HepG2 (cell line): Measurements from ENCODE around the gene NSMCE1. TPM values are rescaled to one million over a fixed set of nuclear protein-coding genes. Genes with fewer than 3 reads are reported as not detected.

ENCODE experiments used
- ADNP ChIP-seq: sonication (generic); formaldehyde crosslinking; IDR thresholded peaks from 2 replicates; pipeline ENCODE4 v1.4.0; 2020; ENCODE audit warnings: missing genetic modification reagents
- ARNT ChIP-seq: fragments of 450-650 bp; IDR thresholded peaks from 2 replicates; pipeline ENCODE4 v1.6.1; 2017
- ATF7 ChIP-seq, 2 experiments: fragments of 450-650 bp in 1 of 2; sonication (generic) in 1 of 2; formaldehyde crosslinking in 1 of 2; IDR thresholded peaks; 2 replicates each; pipeline versions ENCODE4 v1.4.0 to v1.6.1; 2016 to 2020; ENCODE audit warnings: antibody characterized with exemption in 1 of 2, mild to moderate bottlenecking in 1 of 2, missing genetic modification reagents in 1 of 2
- ETV6 ChIP-seq: sonication (generic); formaldehyde crosslinking; conservative IDR thresholded peaks from 2 replicates; pipeline ENCODE4 v1.4.0; 2020; ENCODE audit warnings: missing genetic modification reagents
- HOXA7 ChIP-seq: sonication (generic); formaldehyde crosslinking; IDR thresholded peaks from 2 replicates; pipeline ENCODE4 v1.8.1; 2022; ENCODE audit warnings: mild to moderate bottlenecking, missing genetic modification reagents, moderate library complexity
- MAF1 ChIP-seq: sonication (generic); formaldehyde crosslinking; IDR thresholded peaks from 2 replicates; pipeline ENCODE4 v1.5.0; 2020; ENCODE audit warnings: missing genetic modification reagents, borderline replicate concordance
- MAFK ChIP-seq, 2 experiments: IDR thresholded peaks in 1 of 2; conservative IDR thresholded peaks in 1 of 2; 2 replicates each; pipeline ENCODE4 v1.6.1; 2011; ENCODE audit warnings: improper control_type of control experiment in 2 of 2, low read length in 2 of 2
- MIXL1 ChIP-seq: IDR thresholded peaks from 2 replicates; pipeline ENCODE4 v1.6.1; 2016
- MTF1 ChIP-seq: sonication (generic); formaldehyde crosslinking; IDR thresholded peaks from 2 replicates; pipeline ENCODE4 v1.5.0; 2020; ENCODE audit warnings: missing genetic modification reagents
- SMARCC2 ChIP-seq: fragments of 450-650 bp; IDR thresholded peaks from 2 replicates; pipeline ENCODE4 v1.6.1; 2017; ENCODE audit warnings: antibody characterized with exemption, mild to moderate bottlenecking
- SP4 ChIP-seq: sonication (generic); formaldehyde crosslinking; IDR thresholded peaks from 2 replicates; pipeline ENCODE4 v1.8.1; 2023; ENCODE audit warnings: mild to moderate bottlenecking, missing genetic modification reagents
- YEATS4 ChIP-seq: sonication (generic); formaldehyde crosslinking; IDR thresholded peaks from 2 replicates; pipeline ENCODE4 v1.4.0; 2020; ENCODE audit warnings: missing genetic modification reagents, borderline replicate concordance
- ZNF441 ChIP-seq: sonication (generic); formaldehyde crosslinking; IDR thresholded peaks from 2 replicates; pipeline ENCODE4 v1.7.0; 2021; ENCODE audit warnings: missing genetic modification reagents, borderline replicate concordance
- ZNF567 ChIP-seq: sonication (generic); formaldehyde crosslinking; IDR thresholded peaks from 2 replicates; pipeline ENCODE4 v1.8.1; 2023; ENCODE audit warnings: mild to moderate bottlenecking, missing genetic modification reagents, borderline replicate concordance
- ZNF746 ChIP-seq: sonication (generic); formaldehyde crosslinking; IDR thresholded peaks from 2 replicates; pipeline ENCODE4 v1.8.0; 2022; ENCODE audit warnings: mild to moderate bottlenecking, missing genetic modification reagents
- polyA plus RNA-seq, 8 experiments: library from polyadenylated mRNA; depleted of rRNA in 3 of 8; stranded (reverse) in 7 of 8; unstranded in 1 of 8; fragments of >200 nt; fragmentation: Illumina TruSeq in 4 of 8; extraction: Trizol in 4 of 8; gene quantifications; 2 replicates each; pipeline versions ENCODE4 v1.2.1 to v1.2.3, GENCODE V29; 2011 to 2016; ENCODE audit warnings: low read depth in 4 of 8, missing spikeins in 1 of 8, mixed read lengths in 1 of 8; ENCODE audit not compliant: insufficient read depth in 1 of 8
- total RNA-seq, 5 experiments: library from RNA; depleted of rRNA; stranded (reverse); fragments of >200 nt; fragmentation: Illumina TruSeq; extraction: Trizol; gene quantifications; 2 replicates each; pipeline ENCODE4 v1.2.3, GENCODE V29; 2016; ENCODE audit warnings: low read depth in 1 of 5
- TF ChIP-seq, protein P1 (sequence below): IDR thresholded peaks from 2 replicates; pipeline ENCODE4 v1.6.1; 2016; ENCODE audit warnings: missing compliant biosample characterization, missing genetic modification reagents, borderline replicate concordance
- TF ChIP-seq, protein P2 (sequence below): sonication (generic); formaldehyde crosslinking; IDR thresholded peaks from 2 replicates; pipeline ENCODE4 v1.5.1; 2020; ENCODE audit warnings: missing genetic modification reagents, mild to moderate bottlenecking, borderline replicate concordance
- TF ChIP-seq, protein P3 (sequence below): sonication (generic); formaldehyde crosslinking; IDR thresholded peaks from 2 replicates; pipeline ENCODE4 v1.5.0; 2020; ENCODE audit warnings: mild to moderate bottlenecking, missing genetic modification reagents
- TF ChIP-seq, protein P4 (sequence below): sonication (generic); formaldehyde crosslinking; IDR thresholded peaks from 2 replicates; pipeline ENCODE4 v1.4.0; 2020; ENCODE audit warnings: mild to moderate bottlenecking, missing genetic modification reagents
- TF ChIP-seq, protein P5 (sequence below): sonication (generic); formaldehyde crosslinking; IDR thresholded peaks from 2 replicates; pipeline ENCODE4 v1.4.0; 2020; ENCODE audit warnings: missing genetic modification reagents
- TF ChIP-seq, protein P6 (sequence below): sonication (generic); formaldehyde crosslinking; IDR thresholded peaks from 2 replicates; pipeline ENCODE4 v1.5.0; 2020; ENCODE audit warnings: mild to moderate bottlenecking, missing genetic modification reagents, borderline replicate concordance

Gene NSMCE1
- total and polyA plus RNA-seq, 2 of the 13 experiments (the other 11 are each of a cell fraction or from before 2014, with no cell fraction given), result 42.7 to 52.9 TPM

DNA sequence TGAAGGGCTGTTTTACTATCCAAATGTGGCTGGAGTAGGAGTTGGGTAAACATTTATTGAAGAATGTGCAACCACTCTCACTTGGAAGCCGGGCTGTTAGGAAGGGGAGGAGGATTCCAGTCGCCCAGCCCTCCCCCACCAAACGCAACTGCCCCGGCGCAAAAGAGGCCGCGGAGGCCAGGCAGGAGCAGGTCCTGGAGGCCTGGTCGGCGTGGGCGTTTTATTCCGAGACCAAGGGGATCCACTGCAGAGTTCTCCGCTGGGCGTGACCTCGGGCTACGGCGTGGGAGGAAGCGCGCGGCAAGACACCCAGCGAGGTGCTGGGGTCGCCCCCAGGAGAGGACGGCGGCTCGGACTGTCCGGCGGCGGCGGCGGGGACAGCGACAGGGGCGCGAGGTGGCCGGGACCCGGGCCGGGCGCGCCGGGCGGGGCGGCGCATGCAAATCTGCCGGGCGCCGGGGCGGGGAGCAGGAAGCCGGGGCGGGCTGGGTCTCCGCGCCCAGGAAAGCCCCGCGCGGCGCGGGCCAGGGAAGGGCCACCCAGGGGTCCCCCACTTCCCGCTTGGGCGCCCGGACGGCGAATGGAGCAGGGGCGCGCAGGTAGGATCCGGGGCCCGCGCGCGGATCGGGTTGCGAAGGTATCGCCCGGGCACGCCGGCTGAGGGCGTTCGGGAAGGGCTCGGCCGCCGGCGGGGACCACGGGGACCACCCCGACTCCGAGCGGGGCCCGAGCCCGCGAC is 45.0 kb upstream of the NSMCE1 start, which contains the start of gene IL4R (continued):
- TF ChIP-seq, protein P1, sequence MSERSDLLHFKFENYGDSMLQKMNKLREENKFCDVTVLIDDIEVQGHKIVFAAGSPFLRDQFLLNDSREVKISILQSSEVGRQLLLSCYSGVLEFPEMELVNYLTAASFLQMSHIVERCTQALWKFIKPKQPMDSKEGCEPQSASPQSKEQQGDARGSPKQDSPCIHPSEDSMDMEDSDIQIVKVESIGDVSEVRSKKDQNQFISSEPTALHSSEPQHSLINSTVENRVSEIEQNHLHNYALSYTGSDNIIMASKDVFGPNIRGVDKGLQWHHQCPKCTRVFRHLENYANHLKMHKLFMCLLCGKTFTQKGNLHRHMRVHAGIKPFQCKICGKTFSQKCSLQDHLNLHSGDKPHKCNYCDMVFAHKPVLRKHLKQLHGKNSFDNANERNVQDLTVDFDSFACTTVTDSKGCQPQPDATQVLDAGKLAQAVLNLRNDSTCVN, result no peak
- TF ChIP-seq ARNT (no peak), HOXA7 (no peak), ATF7 (IDR thresholded peaks at IDR 0.05) (no peak), ATF7 (CRISPR knock-in tag; IDR thresholded peaks at IDR 0.05) (no peak), ADNP (CRISPR knock-in tag) (no peak), ETV6 (0 out of 2 replicates have a peak, but pooled peaks have one; percentile 28), SP4 (CRISPR knock-in tag) (no peak), ZNF746 (no peak), ZNF567 (CRISPR knock-in tag) (no peak), MIXL1 (CRISPR knock-in tag) (peak; percentile 84), YEATS4 (CRISPR knock-in tag) (peak; percentile 82), MAFK (conservative IDR thresholded peaks at IDR 0.05 in 1 of 2, IDR thresholded peaks at IDR 0.05 in 1 of 2; ENCODE audit: low read length in 2 of 2) (no peak), MTF1 (no peak), SMARCC2 (no peak), ZNF441 (CRISPR knock-in tag) (no peak; the same call in 1 of the 2 replicates), MAF1 (CRISPR knock-in tag) (0 out of 2 replicates have a peak, but pooled peaks have one; percentile 49)
- TF ChIP-seq, protein P2, sequence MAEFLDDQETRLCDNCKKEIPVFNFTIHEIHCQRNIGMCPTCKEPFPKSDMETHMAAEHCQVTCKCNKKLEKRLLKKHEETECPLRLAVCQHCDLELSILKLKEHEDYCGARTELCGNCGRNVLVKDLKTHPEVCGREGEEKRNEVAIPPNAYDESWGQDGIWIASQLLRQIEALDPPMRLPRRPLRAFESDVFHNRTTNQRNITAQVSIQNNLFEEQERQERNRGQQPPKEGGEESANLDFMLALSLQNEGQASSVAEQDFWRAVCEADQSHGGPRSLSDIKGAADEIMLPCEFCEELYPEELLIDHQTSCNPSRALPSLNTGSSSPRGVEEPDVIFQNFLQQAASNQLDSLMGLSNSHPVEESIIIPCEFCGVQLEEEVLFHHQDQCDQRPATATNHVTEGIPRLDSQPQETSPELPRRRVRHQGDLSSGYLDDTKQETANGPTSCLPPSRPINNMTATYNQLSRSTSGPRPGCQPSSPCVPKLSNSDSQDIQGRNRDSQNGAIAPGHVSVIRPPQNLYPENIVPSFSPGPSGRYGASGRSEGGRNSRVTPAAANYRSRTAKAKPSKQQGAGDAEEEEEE, result no peak
- TF ChIP-seq, protein P3, sequence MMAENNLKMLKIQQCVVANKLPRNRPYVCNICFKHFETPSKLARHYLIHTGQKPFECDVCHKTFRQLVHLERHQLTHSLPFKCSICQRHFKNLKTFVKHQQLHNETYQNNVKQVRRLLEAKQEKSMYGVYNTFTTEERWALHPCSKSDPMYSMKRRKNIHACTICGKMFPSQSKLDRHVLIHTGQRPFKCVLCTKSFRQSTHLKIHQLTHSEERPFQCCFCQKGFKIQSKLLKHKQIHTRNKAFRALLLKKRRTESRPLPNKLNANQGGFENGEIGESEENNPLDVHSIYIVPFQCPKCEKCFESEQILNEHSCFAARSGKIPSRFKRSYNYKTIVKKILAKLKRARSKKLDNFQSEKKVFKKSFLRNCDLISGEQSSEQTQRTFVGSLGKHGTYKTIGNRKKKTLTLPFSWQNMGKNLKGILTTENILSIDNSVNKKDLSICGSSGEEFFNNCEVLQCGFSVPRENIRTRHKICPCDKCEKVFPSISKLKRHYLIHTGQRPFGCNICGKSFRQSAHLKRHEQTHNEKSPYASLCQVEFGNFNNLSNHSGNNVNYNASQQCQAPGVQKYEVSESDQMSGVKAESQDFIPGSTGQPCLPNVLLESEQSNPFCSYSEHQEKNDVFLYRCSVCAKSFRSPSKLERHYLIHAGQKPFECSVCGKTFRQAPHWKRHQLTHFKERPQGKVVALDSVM (CRISPR knock-in tag), result peak; percentile 97
- TF ChIP-seq, protein P4, sequence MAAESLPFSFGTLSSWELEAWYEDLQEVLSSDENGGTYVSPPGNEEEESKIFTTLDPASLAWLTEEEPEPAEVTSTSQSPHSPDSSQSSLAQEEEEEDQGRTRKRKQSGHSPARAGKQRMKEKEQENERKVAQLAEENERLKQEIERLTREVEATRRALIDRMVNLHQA, result no peak
- TF ChIP-seq, protein P5, sequence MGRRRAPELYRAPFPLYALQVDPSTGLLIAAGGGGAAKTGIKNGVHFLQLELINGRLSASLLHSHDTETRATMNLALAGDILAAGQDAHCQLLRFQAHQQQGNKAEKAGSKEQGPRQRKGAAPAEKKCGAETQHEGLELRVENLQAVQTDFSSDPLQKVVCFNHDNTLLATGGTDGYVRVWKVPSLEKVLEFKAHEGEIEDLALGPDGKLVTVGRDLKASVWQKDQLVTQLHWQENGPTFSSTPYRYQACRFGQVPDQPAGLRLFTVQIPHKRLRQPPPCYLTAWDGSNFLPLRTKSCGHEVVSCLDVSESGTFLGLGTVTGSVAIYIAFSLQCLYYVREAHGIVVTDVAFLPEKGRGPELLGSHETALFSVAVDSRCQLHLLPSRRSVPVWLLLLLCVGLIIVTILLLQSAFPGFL (CRISPR knock-in tag), result no peak
- TF ChIP-seq, protein P6, sequence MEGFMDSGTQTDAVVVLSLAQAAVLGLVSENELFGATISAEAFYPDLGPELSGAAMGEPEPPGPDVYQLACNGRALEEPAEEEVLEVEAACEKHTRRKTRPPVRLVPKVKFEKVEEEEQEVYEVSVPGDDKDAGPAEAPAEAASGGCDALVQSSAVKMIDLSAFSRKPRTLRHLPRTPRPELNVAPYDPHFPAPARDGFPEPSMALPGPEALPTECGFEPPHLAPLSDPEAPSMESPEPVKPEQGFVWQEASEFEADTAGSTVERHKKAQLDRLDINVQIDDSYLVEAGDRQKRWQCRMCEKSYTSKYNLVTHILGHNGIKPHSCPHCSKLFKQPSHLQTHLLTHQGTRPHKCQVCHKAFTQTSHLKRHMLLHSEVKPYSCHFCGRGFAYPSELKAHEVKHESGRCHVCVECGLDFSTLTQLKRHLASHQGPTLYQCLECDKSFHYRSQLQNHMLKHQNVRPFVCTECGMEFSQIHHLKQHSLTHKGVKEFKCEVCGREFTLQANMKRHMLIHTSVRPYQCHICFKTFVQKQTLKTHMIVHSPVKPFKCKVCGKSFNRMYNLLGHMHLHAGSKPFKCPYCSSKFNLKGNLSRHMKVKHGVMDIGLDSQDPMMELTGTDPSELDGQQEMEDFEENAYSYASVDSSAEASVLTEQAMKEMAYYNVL, result peak; percentile 78; the same call in 1 of the 2 replicates
